Measurements from ENCODE around the gene KIF1C. TPM values are rescaled to one million over a fixed set of nuclear protein-coding genes. Genes with fewer than 3 reads are reported as not detected.
"Not testable (repeated sequence)": the region's sequence is repeated elsewhere in the genome, so short reads cannot be mapped to it uniquely, and the experiment has no call there.

Gene KIF1C
- total RNA-seq, 1 donor from 2014 or later, result 68.4 TPM

DNA sequence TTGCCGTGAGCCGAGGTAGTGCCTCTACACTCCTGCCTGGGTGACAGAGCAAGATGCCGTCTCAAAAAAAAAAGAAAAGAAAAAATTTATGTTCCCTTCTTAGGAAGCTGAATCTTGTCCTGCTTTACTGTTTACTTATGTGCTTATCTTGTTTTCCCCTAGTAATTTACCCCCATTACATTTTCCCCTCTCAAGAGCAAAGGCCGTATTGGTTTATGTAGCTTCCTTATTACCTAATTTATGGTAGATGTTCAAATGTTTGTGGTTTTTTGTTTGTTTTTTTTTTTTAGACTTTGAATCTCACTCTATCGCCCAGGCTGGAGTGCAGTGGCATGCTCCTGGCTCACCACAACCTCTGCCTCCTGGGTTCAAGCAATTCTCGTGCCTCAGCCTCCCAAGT lies 47.7 kb downstream of the KIF1C start:
- Mint-ChIP-seq H3K9me3 (no peaks in the 10 kb centered on the region), H3K4me1 (ENCODE audit: low read depth) (peaks cover 52% of the 10 kb centered on the region), H3K27ac (peak overlapping the region; percentile 50), H3K27me3 (ENCODE audit: insufficient read depth) (no peaks in the 10 kb centered on the region), H3K36me3 (ENCODE audit: low read depth) (peaks cover 23% of the 10 kb centered on the region), H3K4me3 (no peak overlapping the region)
- intact Hi-C loops (cut with micrococcal nuclease), result loop anchor here (5.0 kb wide), 1 partner anchor 138 kb away; no protein-coding TSS in a partner anchor
- no peak for DNase-seq (ENCODE audit: low spot score)

DNA sequence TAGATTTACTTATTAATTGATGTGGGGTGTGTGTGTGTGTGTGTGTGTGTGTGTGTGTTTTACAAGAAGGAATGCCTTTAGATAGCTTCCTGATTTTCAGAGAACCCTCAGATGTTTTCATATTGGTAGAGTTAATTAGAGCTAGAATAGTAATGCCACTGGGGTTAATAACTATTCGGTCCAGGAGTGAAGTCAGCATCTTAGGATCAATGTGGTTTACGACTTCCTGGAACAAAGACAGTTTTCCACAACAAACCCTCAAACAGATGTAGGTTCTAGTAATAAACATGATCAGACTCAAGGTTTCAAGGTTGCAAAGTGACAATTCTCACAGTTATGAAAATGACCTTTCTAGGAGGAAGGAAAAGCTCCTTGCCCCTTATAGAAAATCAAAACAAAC lies 49.7 kb downstream of the KIF1C start:
- intact Hi-C loops (cut with micrococcal nuclease), result loop anchor here (2.0 to 5.0 kb wide), 2 partner anchors 17 to 140 kb away; no protein-coding TSS in a partner anchor
- H3K4me1 Mint-ChIP-seq (ENCODE audit: low read depth), result peaks cover 45% of the 10 kb centered on the region

DNA sequence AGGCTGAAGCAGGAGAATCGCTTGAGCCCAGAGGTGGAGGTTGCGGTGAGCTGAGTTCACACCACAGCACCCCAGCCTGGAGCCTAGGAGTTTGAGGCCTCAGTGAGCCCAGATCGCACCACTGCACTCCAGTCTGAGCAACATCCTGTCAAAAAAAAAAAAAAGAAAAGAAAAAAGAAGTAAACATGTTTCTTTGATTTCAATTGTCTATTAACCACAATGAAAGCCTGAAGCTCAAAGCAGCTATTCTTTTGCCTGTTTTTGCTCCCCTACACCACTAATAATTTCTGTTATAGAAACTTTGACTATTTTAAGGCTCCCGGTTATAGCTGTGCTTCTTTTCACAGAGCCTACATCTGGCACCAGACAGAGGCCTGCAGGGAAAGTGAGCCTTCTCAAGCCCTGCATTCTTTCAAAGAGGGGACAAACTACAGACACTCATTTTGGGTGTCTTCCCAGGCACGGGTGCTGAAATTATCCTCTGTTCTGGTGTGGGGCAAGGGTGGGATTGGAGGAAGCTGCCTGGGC lies 51.6 kb downstream of the KIF1C start:
- H3K27me3 Mint-ChIP-seq (ENCODE audit: insufficient read depth), result no peaks in the 10 kb centered on the region
- peak; percentile 41 for DNase-seq (ENCODE audit: low spot score)
- peaks cover 18% of the 10 kb centered on the region for H3K36me3 Mint-ChIP-seq (ENCODE audit: low read depth)
- H3K9me3 Mint-ChIP-seq, result no peaks in the 10 kb centered on the region
- peak overlapping the region; percentile 83 for H3K27ac Mint-ChIP-seq
- H3K4me1 Mint-ChIP-seq (ENCODE audit: low read depth), result peaks cover 31% of the 10 kb centered on the region
- peak overlapping the region; percentile 51 for H3K4me3 Mint-ChIP-seq
- intact Hi-C loops (cut with micrococcal nuclease), result loop anchor here (5.0 kb wide), 1 partner anchor 142 kb away; no protein-coding TSS in a partner anchor

More for the DNA sequence above, 49.7 kb downstream of the KIF1C start:
- Mint-ChIP-seq H3K4me3 (peak overlapping the region; percentile 35), H3K27me3 (ENCODE audit: insufficient read depth) (no peaks in the 10 kb centered on the region), H3K27ac (peak overlapping the region; percentile 75), H3K9me3 (no peaks in the 10 kb centered on the region), H3K36me3 (ENCODE audit: low read depth) (peaks cover 18% of the 10 kb centered on the region)
- no peak for DNase-seq (ENCODE audit: low spot score)

DNA sequence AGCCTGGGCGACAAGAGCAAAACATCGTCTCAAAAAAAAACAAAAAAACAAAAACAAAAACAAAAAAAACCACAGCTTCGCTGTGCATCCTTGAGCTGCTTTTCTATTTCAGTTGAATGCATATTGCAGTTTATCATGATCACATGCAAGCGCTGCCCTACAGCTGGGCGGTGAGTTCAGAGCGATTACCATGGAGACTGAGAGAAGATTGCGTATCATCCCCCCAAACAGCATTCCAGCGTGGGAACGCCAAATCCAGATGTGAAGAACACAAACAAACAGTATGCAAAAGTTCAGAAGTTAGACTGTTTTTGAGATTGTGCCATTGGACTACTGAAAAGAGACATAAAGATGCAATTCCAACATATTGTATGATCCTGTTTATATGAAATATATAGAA lies 52.5 kb downstream of the KIF1C start:
- DNase-seq (ENCODE audit: low spot score), result no peak
- peaks cover 23% of the 10 kb centered on the region for H3K4me1 Mint-ChIP-seq (ENCODE audit: low read depth)
- no peaks in the 10 kb centered on the region for H3K9me3 Mint-ChIP-seq
- H3K36me3 Mint-ChIP-seq (ENCODE audit: low read depth), result peaks cover 19% of the 10 kb centered on the region
- no peak overlapping the region for H3K4me3 Mint-ChIP-seq
- no peaks in the 10 kb centered on the region for H3K27me3 Mint-ChIP-seq (ENCODE audit: insufficient read depth)
- intact Hi-C loops (cut with micrococcal nuclease), result no loop called here
- no peak overlapping the region for H3K27ac Mint-ChIP-seq

DNA sequence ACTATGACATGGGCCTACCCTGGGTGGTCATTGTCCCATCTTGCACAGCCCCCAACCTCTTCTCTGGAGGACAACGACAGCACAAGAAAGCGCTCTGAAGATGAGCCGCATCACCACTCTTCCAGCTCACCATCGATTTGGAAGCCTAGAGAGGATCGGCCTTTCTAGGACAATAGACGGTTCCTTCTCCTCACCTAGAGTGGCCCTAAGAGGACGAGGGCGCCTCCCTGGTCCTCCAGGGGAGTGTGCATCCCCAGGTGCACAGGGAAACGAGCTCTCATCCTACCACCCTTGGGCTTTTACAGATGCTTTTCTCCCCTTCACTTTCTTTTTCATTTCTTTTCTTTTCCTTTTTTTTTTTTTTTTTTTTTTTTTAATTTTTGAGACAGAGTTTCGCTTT lies 57.8 kb downstream of the KIF1C start:
- no peak overlapping the region for H3K27ac Mint-ChIP-seq
- H3K4me3 Mint-ChIP-seq, result no peak overlapping the region
- no peaks in the 10 kb centered on the region for H3K27me3 Mint-ChIP-seq (ENCODE audit: insufficient read depth)
- DNase-seq (ENCODE audit: low spot score), result no peak
- H3K36me3 Mint-ChIP-seq (ENCODE audit: low read depth), result peaks cover 13% of the 10 kb centered on the region
- no peaks in the 10 kb centered on the region for H3K4me1 Mint-ChIP-seq (ENCODE audit: low read depth)
- intact Hi-C loops (cut with micrococcal nuclease), result no loop called here
- no peaks in the 10 kb centered on the region for H3K9me3 Mint-ChIP-seq

DNA sequence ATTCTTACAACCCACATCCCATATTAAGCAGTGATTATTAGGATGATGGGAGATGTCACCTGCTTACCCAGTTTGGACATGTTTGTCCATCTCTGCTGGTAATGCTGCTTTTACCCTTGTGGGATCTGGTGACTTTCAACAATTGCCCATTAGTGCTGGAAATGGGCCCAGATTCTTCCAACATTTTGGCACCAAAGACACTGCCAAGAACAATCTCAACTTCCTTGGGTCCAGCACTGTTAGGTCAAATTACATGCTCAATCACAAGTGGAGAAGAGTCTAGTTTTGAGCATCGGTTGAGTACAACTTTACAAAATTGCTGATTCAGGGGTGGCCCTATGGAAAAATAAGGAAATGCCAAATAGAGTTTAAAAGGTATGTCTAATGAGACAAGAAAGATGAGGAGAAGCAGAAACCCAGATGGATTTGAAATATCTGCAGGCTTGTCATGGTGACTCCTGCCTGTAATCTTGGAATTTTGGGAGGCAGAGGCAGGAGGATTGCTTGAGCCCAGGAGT lies 67.5 kb downstream of the KIF1C start:
- no peak for DNase-seq (ENCODE audit: low spot score)
- peak overlapping the region; percentile 30 for H3K27ac Mint-ChIP-seq
- H3K36me3 Mint-ChIP-seq (ENCODE audit: low read depth), result no peaks in the 10 kb centered on the region
- H3K9me3 Mint-ChIP-seq, result no peaks in the 10 kb centered on the region
- no peak overlapping the region for H3K4me3 Mint-ChIP-seq
- intact Hi-C loops (cut with micrococcal nuclease), result no loop called here
- H3K27me3 Mint-ChIP-seq (ENCODE audit: insufficient read depth), result peaks cover 4% of the 10 kb centered on the region
- peaks cover 9% of the 10 kb centered on the region for H3K4me1 Mint-ChIP-seq (ENCODE audit: low read depth)

DNA sequence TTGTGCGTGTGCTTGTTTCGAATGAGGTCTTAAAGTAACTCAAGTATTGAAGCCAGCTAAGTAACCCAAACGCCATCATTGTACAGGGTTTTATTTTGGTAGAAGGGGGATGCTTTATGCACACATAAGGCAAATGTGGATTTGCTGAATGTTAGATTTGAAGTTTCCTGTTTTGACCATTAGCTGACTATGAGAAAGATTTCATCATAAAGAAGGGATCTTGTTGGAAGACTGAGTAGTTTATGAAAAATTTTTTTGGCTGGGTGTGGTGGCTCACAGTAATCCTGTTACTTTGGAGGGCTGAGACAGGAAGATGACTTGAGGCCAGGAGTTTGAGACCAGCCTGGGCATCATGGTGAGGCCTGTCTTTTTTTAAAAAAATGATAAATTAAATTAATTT lies 70.5 kb downstream of the KIF1C start:
- Mint-ChIP-seq H3K9me3 (no peaks in the 10 kb centered on the region), H3K36me3 (ENCODE audit: low read depth) (no peaks in the 10 kb centered on the region), H3K4me1 (ENCODE audit: low read depth) (peaks cover 2% of the 10 kb centered on the region), H3K4me3 (no peak overlapping the region), H3K27ac (no peak overlapping the region), H3K27me3 (ENCODE audit: insufficient read depth) (peaks cover 2% of the 10 kb centered on the region)
- intact Hi-C loops (cut with micrococcal nuclease), result no loop called here
- DNase-seq (ENCODE audit: low spot score), result no peak

DNA sequence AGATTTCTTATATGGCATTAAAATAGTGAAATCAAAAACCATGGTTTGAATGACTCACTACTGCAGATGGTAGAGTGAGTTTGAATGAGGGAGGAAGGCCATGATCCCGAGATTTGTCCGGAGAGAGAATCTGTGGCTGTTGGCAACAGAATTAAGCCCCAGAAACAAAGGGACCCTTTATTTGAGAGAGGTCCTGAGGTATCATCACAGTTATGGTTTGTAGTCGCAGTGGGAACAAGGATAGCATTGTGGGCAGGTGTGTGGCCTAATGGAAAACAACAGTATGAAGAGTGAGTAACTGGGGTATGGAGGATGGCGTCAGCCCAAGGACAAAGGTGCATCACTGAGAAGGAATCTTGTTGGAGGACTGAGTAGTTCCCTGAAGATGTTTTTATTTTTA lies 72.0 kb downstream of the KIF1C start:
- Mint-ChIP-seq H3K27ac (no peak overlapping the region), H3K9me3 (no peaks in the 10 kb centered on the region), H3K36me3 (ENCODE audit: low read depth) (no peaks in the 10 kb centered on the region), H3K4me1 (ENCODE audit: low read depth) (no peaks in the 10 kb centered on the region), H3K4me3 (no peak overlapping the region), H3K27me3 (ENCODE audit: insufficient read depth) (peaks cover 1% of the 10 kb centered on the region)
- intact Hi-C loops (cut with micrococcal nuclease), result no loop called here
- DNase-seq (ENCODE audit: low spot score), result no peak

DNA sequence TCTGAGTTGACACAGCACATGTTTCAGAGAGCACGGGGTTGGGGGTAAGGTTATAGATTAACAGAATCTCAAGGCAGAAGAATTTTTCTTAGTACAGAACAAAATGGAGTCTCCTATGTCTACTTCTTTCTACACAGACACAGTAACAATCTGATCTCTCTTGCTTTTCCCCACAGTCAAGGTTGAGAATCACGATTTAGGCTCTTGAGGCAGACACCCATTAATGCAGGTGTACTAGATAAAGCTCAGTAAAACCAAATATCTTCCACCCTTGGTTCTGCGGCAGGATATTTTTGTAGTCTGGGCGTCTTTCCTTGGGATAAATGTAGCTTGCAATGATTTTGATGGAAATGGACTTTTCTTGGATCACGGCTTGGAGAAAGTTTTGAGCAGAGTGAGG lies 77.7 kb downstream of the KIF1C start:
- Mint-ChIP-seq H3K4me3 (peak overlapping the region; percentile 5), H3K9me3 (peaks cover 15% of the 10 kb centered on the region), H3K4me1 (ENCODE audit: low read depth) (peaks cover 17% of the 10 kb centered on the region)
- not testable (repeated sequence) for H3K27ac Mint-ChIP-seq; DNase-seq (ENCODE audit: low spot score); H3K27me3 Mint-ChIP-seq (ENCODE audit: insufficient read depth); H3K36me3 Mint-ChIP-seq (ENCODE audit: low read depth)
- intact Hi-C loops (cut with micrococcal nuclease), result loop anchor here (5.0 kb wide), 1 partner anchor 43 kb away; no protein-coding TSS in a partner anchor

DNA sequence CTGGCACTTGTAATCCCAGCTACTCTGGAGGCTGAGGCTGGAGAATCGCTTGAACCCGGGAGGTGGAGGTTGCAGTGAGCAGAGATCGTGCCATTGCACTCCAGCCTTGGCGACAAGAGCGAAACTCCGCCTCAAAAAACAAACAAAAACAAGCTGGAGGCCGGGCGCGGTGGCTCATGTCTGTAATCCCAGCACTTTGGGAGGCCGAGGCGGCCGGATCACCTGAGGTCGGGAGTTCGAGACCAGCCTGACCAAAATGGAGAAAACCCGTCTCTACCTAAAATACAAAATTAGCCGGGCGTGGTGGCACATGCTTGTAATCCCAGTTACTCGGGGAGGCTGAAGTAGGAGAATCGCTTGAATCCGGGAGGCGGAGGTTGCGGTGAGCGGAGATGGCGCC lies 79.5 kb downstream of the KIF1C start:
- Mint-ChIP-seq H3K4me3 (peak overlapping the region; percentile 81), H3K9me3 (peaks cover 23% of the 10 kb centered on the region), H3K36me3 (ENCODE audit: low read depth) (peaks cover 15% of the 10 kb centered on the region), H3K27ac (peak overlapping the region; percentile 86), H3K4me1 (ENCODE audit: low read depth) (peaks cover 17% of the 10 kb centered on the region)
- intact Hi-C loops (cut with micrococcal nuclease), result loop anchor here (5.0 kb wide), 1 partner anchor 45 kb away; no protein-coding TSS in a partner anchor
- H3K27me3 Mint-ChIP-seq (ENCODE audit: insufficient read depth); DNase-seq (ENCODE audit: low spot score): not testable (repeated sequence)

DNA sequence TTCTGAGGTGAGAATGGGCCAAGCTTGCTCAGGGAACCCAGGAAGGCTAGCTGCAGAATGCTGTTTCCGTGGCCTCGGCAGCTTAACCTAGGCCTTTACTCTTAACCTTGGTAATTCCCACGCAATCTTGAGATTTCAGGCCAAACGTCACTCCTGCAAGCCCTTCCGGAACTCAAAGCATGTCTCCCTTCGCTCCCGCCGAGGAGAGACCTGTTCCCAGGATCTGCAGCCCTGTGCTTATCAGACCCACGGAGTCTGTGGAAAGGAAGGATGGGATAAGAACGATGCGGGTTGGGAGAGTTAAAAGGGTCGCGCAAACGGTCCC lies 80.0 kb downstream of the KIF1C start:
- peaks cover 16% of the 10 kb centered on the region for H3K36me3 Mint-ChIP-seq (ENCODE audit: low read depth)
- no peak for DNase-seq (ENCODE audit: low spot score)
- H3K9me3 Mint-ChIP-seq, result peaks cover 25% of the 10 kb centered on the region
- peak overlapping the region; percentile 81 for H3K4me3 Mint-ChIP-seq
- H3K27ac Mint-ChIP-seq, result peak overlapping the region; percentile 86
- H3K4me1 Mint-ChIP-seq (ENCODE audit: low read depth), result peaks cover 17% of the 10 kb centered on the region
- peaks cover 2% of the 10 kb centered on the region for H3K27me3 Mint-ChIP-seq (ENCODE audit: insufficient read depth)
- intact Hi-C loops (cut with micrococcal nuclease), result loop anchor here (1.0 to 5.0 kb wide), 3 partner anchors 34 to 114 kb away; partner anchors contain the start of genes ZNF232 and ZNF594
